GM23248 (cell line): ENCODE measurements around the gene WEE1. TPM values are rescaled to one million over a fixed set of nuclear protein-coding genes. Genes with fewer than 3 reads are reported as not detected.

Experiments used
- DNase-seq: peaks from one replicate; pipeline ENCODE4 v3.0.0-alpha.2; 2015
- H2AFZ ChIP-seq: fragments of 200-600 bp; sonication (generic); 2 replicates; pipeline ENCODE4 v1.6.1; 2016; ENCODE audit warnings: antibody characterized with exemption
- H3F3A ChIP-seq: fragments of 200-600 bp; sonication (generic); 2 replicates; pipeline ENCODE4 v1.6.1; 2016; ENCODE audit warnings: mild to moderate bottlenecking, antibody characterized with exemption, mixed run types; ENCODE audit not compliant: insufficient read depth
- H3K27ac ChIP-seq: fragments of 200-600 bp; sonication (generic); 2 replicates; pipeline ENCODE4 v1.5.1; 2016; ENCODE audit warnings: mild to moderate bottlenecking
- H3K27me3 ChIP-seq: fragments of 200-600 bp; sonication (generic); replicated peaks from 2 replicates; pipeline ENCODE4 v1.6.1; 2016; ENCODE audit warnings: mild to moderate bottlenecking; ENCODE audit not compliant: insufficient read depth
- H3K36me3 ChIP-seq: fragments of 200-600 bp; sonication (generic); 2 replicates; pipeline ENCODE4 v1.6.1; 2016; ENCODE audit warnings: low read depth, mild to moderate bottlenecking
- H3K4me1 ChIP-seq: fragments of 200-600 bp; sonication (generic); 2 replicates; pipeline ENCODE4 v1.6.1; 2016; ENCODE audit warnings: mild to moderate bottlenecking; ENCODE audit not compliant: insufficient read depth
- H3K4me2 ChIP-seq: fragments of 200-600 bp; sonication (generic); one replicate; pipeline ENCODE4 v1.6.1; 2016; ENCODE audit warnings: mild to moderate bottlenecking; ENCODE audit not compliant: unreplicated experiment
- H3K4me3 ChIP-seq: fragments of 200-600 bp; sonication (generic); 2 replicates; pipeline ENCODE4 v1.5.1; 2016; ENCODE audit warnings: mild to moderate bottlenecking
- H3K79me2 ChIP-seq: fragments of 200-600 bp; sonication (generic); 2 replicates; pipeline ENCODE4 v1.6.1; 2016; ENCODE audit warnings: mild to moderate bottlenecking; ENCODE audit not compliant: insufficient read depth
- H3K9ac ChIP-seq: fragments of 200-600 bp; sonication (generic); 2 replicates; pipeline ENCODE4 v1.6.1; 2016; ENCODE audit warnings: mild to moderate bottlenecking
- H3K9me2 ChIP-seq: fragments of 200-600 bp; sonication (generic); 2 replicates; pipeline ENCODE4 v1.6.1; 2016; ENCODE audit warnings: mixed run types, mild to moderate bottlenecking, moderate library complexity; ENCODE audit not compliant: insufficient read depth
- H3K9me3 ChIP-seq: fragments of 200-600 bp; sonication (generic); one replicate; pipeline ENCODE4 v1.6.1; 2017; ENCODE audit warnings: low read depth
- H4K20me1 ChIP-seq: fragments of 200-600 bp; sonication (generic); 2 replicates; pipeline ENCODE4 v1.6.0; 2016; ENCODE audit not compliant: insufficient read depth
- EZH2 ChIP-seq: fragments of 200-600 bp; sonication (generic); IDR thresholded peaks from 2 replicates; pipeline ENCODE4 v1.6.1; 2018; ENCODE audit warnings: antibody characterized with exemption, mild to moderate bottlenecking; ENCODE audit not compliant: insufficient read depth, poor library complexity, severe bottlenecking
- EZH2phosphoT487 ChIP-seq: fragments of 200-600 bp; sonication (generic); IDR thresholded peaks from 2 replicates; pipeline ENCODE4 v1.6.1; 2018; ENCODE audit warnings: antibody characterized with exemption, moderate library complexity, mild to moderate bottlenecking, low read depth; ENCODE audit not compliant: insufficient read depth
- WGBS, 2 experiments: methylation state at CpG; one replicate each; pipeline ENCODE4 v1.1.6; 2015 to 2017; ENCODE audit warnings: low lambda C conversion rate in 2 of 2, low coverage in 1 of 2; ENCODE audit errors: missing lambda C conversion rate in 2 of 2; 5-methylcytosine and 5-hydroxymethylcytosine counted together
- in situ Hi-C: fragments of 300-500 bp; cut with MboI; formaldehyde crosslinking; loops from 2 replicates; pipeline ENCODE4 v1.15.0; 2020
- polyA plus RNA-seq: library from polyadenylated mRNA; unstranded; fragments of >200 nt; fragmentation: Nextera tagmentation; extraction: Ambion mirVana; gene quantifications from 2 replicates; pipeline ENCODE4 v1.2.1, GENCODE V29; 2016
- total RNA-seq: library from RNA; depleted of rRNA; stranded (reverse); fragments of >200 nt; shearing (Covaris generic); gene quantifications from 2 replicates; pipeline ENCODE4 v1.2.3, GENCODE V29; 2014

The WEE1 gene
- total and polyA plus RNA-seq, 2 experiments from 2014 or later = 13.1 to 35.2 TPM

GRCh38 chr11:9575260-9576240 is 2.1 kb downstream of the WEE1 start:
- peak; percentile 89 for DNase-seq
- no peaks in the 10 kb centered on the region for H4K20me1 ChIP-seq
- H3K9me3 ChIP-seq = no peaks in the 10 kb centered on the region
- H2AFZ ChIP-seq = peak overlapping the region; percentile 75
- peaks cover 28% of the 10 kb centered on the region for H3F3A ChIP-seq
- H3K27ac ChIP-seq = peak overlapping the region; percentile 93
- H3K27me3 ChIP-seq = no peaks in the 10 kb centered on the region
- peaks cover 32% of the 10 kb centered on the region for H3K4me1 ChIP-seq
- peak overlapping the region; percentile 86 for H3K4me3 ChIP-seq
- H3K9me2 ChIP-seq = no peaks in the 10 kb centered on the region
- peaks cover 45% of the 10 kb centered on the region for H3K36me3 ChIP-seq
- in situ Hi-C loops = no loop called here
- peak overlapping the region; percentile 95 for H3K4me2 ChIP-seq
- H3K9ac ChIP-seq = peak overlapping the region; percentile 93
- peaks cover 64% of the 10 kb centered on the region for H3K79me2 ChIP-seq
- TF ChIP-seq EZH2 (no peak), EZH2phosphoT487 (no peak)
- WGBS, 2 experiments = 3 to 4% methylated on average over 17 of the region's 17 CpGs

GRCh38 chr11:9576701-9577381 is 3.4 kb downstream of the WEE1 start:
- Histone ChIP-seq H2AFZ (no peak overlapping the region), H3K4me1 (peaks cover 32% of the 10 kb centered on the region), H3K79me2 (peaks cover 77% of the 10 kb centered on the region), H3K9me2 (no peaks in the 10 kb centered on the region), H3K9me3 (no peaks in the 10 kb centered on the region), H4K20me1 (no peaks in the 10 kb centered on the region), H3K36me3 (peaks cover 57% of the 10 kb centered on the region), H3K27me3 (no peaks in the 10 kb centered on the region), H3K27ac (peak overlapping the region; percentile 93), H3K9ac (peak overlapping the region; percentile 93), H3F3A (peaks cover 37% of the 10 kb centered on the region), H3K4me3 (peak overlapping the region; percentile 86), H3K4me2 (peak overlapping the region; percentile 95)
- 69 to 78% methylated on average over 4 of the region's 4 CpGs for WGBS, 2 experiments
- in situ Hi-C loops = no loop called here
- TF ChIP-seq EZH2phosphoT487 (no peak), EZH2 (no peak)
- peak; percentile 58 for DNase-seq

- H3K79me2 ChIP-seq = peaks cover 84% of the 10 kb centered on the region
- peak overlapping the region; percentile 86 for H3K4me3 ChIP-seq
- H3K4me2 ChIP-seq = peak overlapping the region; percentile 95
- no peak for DNase-seq
- peak overlapping the region; percentile 3; the same call in 1 of the 2 replicates for H3K9ac ChIP-seq
- peaks cover 27% of the 10 kb centered on the region for H3K4me1 ChIP-seq
- no peaks in the 10 kb centered on the region for H4K20me1 ChIP-seq
- H3K27ac ChIP-seq = peak overlapping the region; percentile 93; the same call in 1 of the 2 replicates
- H3K9me3 ChIP-seq = no peaks in the 10 kb centered on the region
- in situ Hi-C loops = no loop called here
- H3F3A ChIP-seq = peaks cover 44% of the 10 kb centered on the region
- peaks cover 65% of the 10 kb centered on the region for H3K36me3 ChIP-seq
- TF ChIP-seq EZH2 = no peak
- no peak for TF ChIP-seq EZH2phosphoT487
- no peak overlapping the region for H2AFZ ChIP-seq
- no peaks in the 10 kb centered on the region for H3K27me3 ChIP-seq
- H3K9me2 ChIP-seq = no peaks in the 10 kb centered on the region
- 92 to 96% methylated on average over 7 of the region's 7 CpGs for WGBS, 2 experiments
Observed at GRCh38 chr11:9577556-9577955, 4.1 kb downstream of the WEE1 start.

GRCh38 chr11:9580894-9581293 is 7.4 kb downstream of the WEE1 start:
- TF ChIP-seq EZH2 (no peak), EZH2phosphoT487 (no peak)
- Histone ChIP-seq H3K4me3 (no peak overlapping the region), H3K4me2 (no peak overlapping the region), H2AFZ (no peak overlapping the region), H3K36me3 (peaks cover 92% of the 10 kb centered on the region), H3K4me1 (peaks cover 27% of the 10 kb centered on the region), H3K27ac (no peak overlapping the region), H3K79me2 (peaks cover 90% of the 10 kb centered on the region), H3K9me3 (no peaks in the 10 kb centered on the region), H4K20me1 (no peaks in the 10 kb centered on the region), H3K9ac (no peak overlapping the region), H3K27me3 (no peaks in the 10 kb centered on the region), H3F3A (peaks cover 43% of the 10 kb centered on the region), H3K9me2 (no peaks in the 10 kb centered on the region)
- in situ Hi-C loops = no loop called here
- WGBS, 2 experiments = 97 to 98% methylated on average over 4 of the region's 4 CpGs
- no peak for DNase-seq
